Measurements from ENCODE around the gene TIMMDC1.

DNA sequence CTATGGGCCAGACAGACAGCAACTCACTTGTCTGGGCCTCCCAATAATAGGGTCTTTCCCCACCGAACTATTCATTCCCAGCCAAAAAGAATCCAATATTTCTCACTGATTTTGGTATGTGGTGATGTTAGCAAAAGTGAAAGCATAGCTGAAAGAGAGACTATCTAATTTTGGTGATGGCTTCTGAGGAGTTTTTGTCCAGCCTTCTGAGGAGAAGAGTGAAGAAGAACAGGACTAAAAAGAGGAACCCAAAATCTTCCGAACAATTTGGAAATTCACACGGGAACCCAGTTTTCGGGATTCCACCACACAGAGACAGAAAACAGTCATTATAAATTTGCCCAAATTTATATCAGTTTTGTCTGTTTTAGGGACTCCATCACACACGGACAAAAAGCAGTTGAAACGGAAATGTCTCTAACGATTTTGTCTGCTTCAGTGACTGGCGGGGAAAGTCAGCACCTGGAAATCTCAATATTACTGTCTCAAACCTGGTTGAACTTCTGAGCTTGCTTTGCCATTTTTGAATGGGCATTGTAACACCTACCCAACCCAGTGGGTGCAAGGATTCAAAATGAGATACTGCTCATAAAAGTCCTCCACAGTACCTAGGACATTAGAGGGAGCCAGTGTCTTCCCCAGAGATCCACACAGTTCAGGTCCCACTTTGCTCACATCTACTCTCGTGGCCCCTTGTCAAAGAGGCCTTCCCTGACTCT lies 52.0 kb downstream of the TIMMDC1 start:
- TF ChIP-seq, protein P1, sequence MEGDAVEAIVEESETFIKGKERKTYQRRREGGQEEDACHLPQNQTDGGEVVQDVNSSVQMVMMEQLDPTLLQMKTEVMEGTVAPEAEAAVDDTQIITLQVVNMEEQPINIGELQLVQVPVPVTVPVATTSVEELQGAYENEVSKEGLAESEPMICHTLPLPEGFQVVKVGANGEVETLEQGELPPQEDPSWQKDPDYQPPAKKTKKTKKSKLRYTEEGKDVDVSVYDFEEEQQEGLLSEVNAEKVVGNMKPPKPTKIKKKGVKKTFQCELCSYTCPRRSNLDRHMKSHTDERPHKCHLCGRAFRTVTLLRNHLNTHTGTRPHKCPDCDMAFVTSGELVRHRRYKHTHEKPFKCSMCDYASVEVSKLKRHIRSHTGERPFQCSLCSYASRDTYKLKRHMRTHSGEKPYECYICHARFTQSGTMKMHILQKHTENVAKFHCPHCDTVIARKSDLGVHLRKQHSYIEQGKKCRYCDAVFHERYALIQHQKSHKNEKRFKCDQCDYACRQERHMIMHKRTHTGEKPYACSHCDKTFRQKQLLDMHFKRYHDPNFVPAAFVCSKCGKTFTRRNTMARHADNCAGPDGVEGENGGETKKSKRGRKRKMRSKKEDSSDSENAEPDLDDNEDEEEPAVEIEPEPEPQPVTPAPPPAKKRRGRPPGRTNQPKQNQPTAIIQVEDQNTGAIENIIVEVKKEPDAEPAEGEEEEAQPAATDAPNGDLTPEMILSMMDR (IDR thresholded peaks at IDR 0.05; ENCODE audit: low read depth, low read length) = no peak
- no peak for TF ChIP-seq POLR2A (IDR thresholded peaks at IDR 0.05; ENCODE audit: extremely low read depth, insufficient read length)

Measured in NB4 (cell line).